ENCODE data around the gene REPIN1. TPM values are rescaled to one million over a fixed set of nuclear protein-coding genes. Genes with fewer than 3 reads are reported as not detected.

Gene REPIN1
- total RNA-seq, 1 experiment from 2014 or later: 113 TPM

- TF ChIP-seq, protein P1, sequence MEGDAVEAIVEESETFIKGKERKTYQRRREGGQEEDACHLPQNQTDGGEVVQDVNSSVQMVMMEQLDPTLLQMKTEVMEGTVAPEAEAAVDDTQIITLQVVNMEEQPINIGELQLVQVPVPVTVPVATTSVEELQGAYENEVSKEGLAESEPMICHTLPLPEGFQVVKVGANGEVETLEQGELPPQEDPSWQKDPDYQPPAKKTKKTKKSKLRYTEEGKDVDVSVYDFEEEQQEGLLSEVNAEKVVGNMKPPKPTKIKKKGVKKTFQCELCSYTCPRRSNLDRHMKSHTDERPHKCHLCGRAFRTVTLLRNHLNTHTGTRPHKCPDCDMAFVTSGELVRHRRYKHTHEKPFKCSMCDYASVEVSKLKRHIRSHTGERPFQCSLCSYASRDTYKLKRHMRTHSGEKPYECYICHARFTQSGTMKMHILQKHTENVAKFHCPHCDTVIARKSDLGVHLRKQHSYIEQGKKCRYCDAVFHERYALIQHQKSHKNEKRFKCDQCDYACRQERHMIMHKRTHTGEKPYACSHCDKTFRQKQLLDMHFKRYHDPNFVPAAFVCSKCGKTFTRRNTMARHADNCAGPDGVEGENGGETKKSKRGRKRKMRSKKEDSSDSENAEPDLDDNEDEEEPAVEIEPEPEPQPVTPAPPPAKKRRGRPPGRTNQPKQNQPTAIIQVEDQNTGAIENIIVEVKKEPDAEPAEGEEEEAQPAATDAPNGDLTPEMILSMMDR (conservative IDR thresholded peaks at IDR 0.05; ENCODE audit: low read depth, low read length): no peak
- no peak for TF ChIP-seq EZH2 (IDR thresholded peaks at IDR 0.05; ENCODE audit: borderline replicate concordance, low read depth, low read length, poor library complexity, severe bottlenecking)
- Histone ChIP-seq H3K4me1 (ENCODE audit: insufficient read depth, low read length, poor library complexity, severe bottlenecking) (peaks cover 23% of the 10 kb centered on the region), H3K27ac (ENCODE audit: low read depth, low read length, poor library complexity, severe bottlenecking) (peak overlapping the region; percentile 97), H3K9me3 (ENCODE audit: low read depth, low read length, poor library complexity, severe bottlenecking) (no peaks in the 10 kb centered on the region), H3K27me3 (replicated peaks; ENCODE audit: insufficient read depth, low read depth, low read length, poor library complexity) (no peaks in the 10 kb centered on the region), H3K36me3 (ENCODE audit: insufficient read depth, low read length, poor library complexity, severe bottlenecking) (peaks cover 28% of the 10 kb centered on the region), H3K4me3 (ENCODE audit: low read depth, low read length, poor library complexity, severe bottlenecking) (peak overlapping the region; percentile 96)
- TSS peak; percentile 23 for BruUV-seq (replicated peaks)
- ChIA-PET CTCF (no interaction called here), POLR2A (ENCODE audit: low non-redundant PET) (no interaction called here)
- intact Hi-C loops (cut with micrococcal nuclease; ENCODE audit: unreplicated experiment): no loop called here
- DNase-seq (ENCODE audit: low spot score): no peak
These were observed 2.0 kb downstream of the REPIN1 start for GRCh38 chr7:150370612-150371071.

DNA sequence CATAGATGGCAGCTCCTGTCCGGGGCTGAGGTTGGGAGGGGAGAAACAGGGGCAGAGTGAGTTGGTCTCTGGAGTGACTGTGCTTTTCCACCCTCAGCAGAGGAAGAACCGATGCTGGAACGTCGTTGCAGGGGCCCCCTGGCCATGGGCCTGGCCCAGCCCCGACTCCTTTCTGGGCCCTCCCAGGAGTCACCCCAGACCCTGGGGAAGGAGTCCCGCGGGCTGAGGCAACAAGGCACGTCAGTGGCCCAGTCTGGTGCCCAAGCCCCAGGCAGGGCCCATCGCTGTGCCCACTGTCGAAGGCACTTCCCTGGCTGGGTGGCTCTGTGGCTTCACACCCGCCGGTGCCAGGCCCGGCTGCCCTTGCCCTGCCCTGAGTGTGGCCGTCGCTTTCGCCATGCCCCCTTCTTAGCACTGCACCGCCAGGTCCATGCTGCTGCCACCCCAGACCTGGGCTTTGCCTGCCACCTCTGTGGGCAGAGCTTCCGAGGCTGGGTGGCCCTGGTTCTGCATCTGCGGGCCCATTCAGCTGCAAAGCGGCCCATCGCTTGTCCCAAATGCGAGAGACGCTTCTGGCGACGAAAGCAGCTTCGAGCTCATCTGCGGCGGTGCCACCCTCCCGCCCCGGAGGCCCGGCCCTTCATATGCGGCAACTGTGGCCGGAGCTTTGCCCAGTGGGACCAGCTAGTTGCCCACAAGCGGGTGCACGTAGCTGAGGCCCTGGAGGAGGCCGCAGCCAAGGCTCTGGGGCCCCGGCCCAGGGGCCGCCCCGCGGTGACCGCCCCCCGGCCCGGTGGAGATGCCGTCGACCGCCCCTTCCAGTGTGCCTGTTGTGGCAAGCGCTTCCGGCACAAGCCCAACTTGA lies 2.7 kb downstream of the REPIN1 start:
- ChIA-PET CTCF (no interaction called here), POLR2A (ENCODE audit: low non-redundant PET) (no interaction called here)
- peaks cover 28% of the 10 kb centered on the region for H3K36me3 ChIP-seq (ENCODE audit: insufficient read depth, low read length, poor library complexity, severe bottlenecking)
- no peaks in the 10 kb centered on the region for H3K9me3 ChIP-seq (ENCODE audit: low read depth, low read length, poor library complexity, severe bottlenecking)
- no peaks in the 10 kb centered on the region for H3K27me3 ChIP-seq (replicated peaks; ENCODE audit: insufficient read depth, low read depth, low read length, poor library complexity)
- BruUV-seq (replicated peaks): no TSS peak
- no peak overlapping the region for H3K4me3 ChIP-seq (ENCODE audit: low read depth, low read length, poor library complexity, severe bottlenecking)
- DNase-seq (ENCODE audit: low spot score): no peak
- peaks cover 30% of the 10 kb centered on the region for H3K4me1 ChIP-seq (ENCODE audit: insufficient read depth, low read length, poor library complexity, severe bottlenecking)
- TF ChIP-seq, protein P1 (conservative IDR thresholded peaks at IDR 0.05; ENCODE audit: low read depth, low read length): no peak
- TF ChIP-seq EZH2 (IDR thresholded peaks at IDR 0.05; ENCODE audit: borderline replicate concordance, low read depth, low read length, poor library complexity, severe bottlenecking): no peak
- H3K27ac ChIP-seq (ENCODE audit: low read depth, low read length, poor library complexity, severe bottlenecking): peak overlapping the region; percentile 97
- intact Hi-C loops (cut with micrococcal nuclease; ENCODE audit: unreplicated experiment): no loop called here

- BruUV-seq (replicated peaks): no TSS peak
- ChIA-PET CTCF (no interaction called here), POLR2A (ENCODE audit: low non-redundant PET) (no interaction called here)
- intact Hi-C loops (cut with micrococcal nuclease; ENCODE audit: unreplicated experiment): no loop called here
- DNase-seq (ENCODE audit: low spot score): no peak
- H3K27ac ChIP-seq (ENCODE audit: low read depth, low read length, poor library complexity, severe bottlenecking): no peak overlapping the region
- H3K27me3 ChIP-seq (replicated peaks; ENCODE audit: insufficient read depth, low read depth, low read length, poor library complexity): no peaks in the 10 kb centered on the region
- H3K9me3 ChIP-seq (ENCODE audit: low read depth, low read length, poor library complexity, severe bottlenecking): no peaks in the 10 kb centered on the region
- TF ChIP-seq EZH2 (IDR thresholded peaks at IDR 0.05; ENCODE audit: borderline replicate concordance, low read depth, low read length, poor library complexity, severe bottlenecking): no peak
- TF ChIP-seq, protein P1 (conservative IDR thresholded peaks at IDR 0.05; ENCODE audit: low read depth, low read length): no peak
- peaks cover 32% of the 10 kb centered on the region for H3K4me1 ChIP-seq (ENCODE audit: insufficient read depth, low read length, poor library complexity, severe bottlenecking)
- no peak overlapping the region for H3K4me3 ChIP-seq (ENCODE audit: low read depth, low read length, poor library complexity, severe bottlenecking)
- H3K36me3 ChIP-seq (ENCODE audit: insufficient read depth, low read length, poor library complexity, severe bottlenecking): peaks cover 28% of the 10 kb centered on the region
These were observed 3.3 kb downstream of the REPIN1 start for GRCh38 chr7:150371996-150372270.

All from A673 (cell line).